Activated naive CD8-positive, alpha-beta T cell treated with anti-CD3 and anti-CD28 coated beads, Interleukin-2, amount 50 U/mL, for 24 hours (primary cell): ENCODE data around the gene AVPR1A.

Experiments
- ATAC-seq: fragments of 150-1000 bp; cut with Tn5 transposase; one replicate; pipeline ENCODE4 v1.10.0; 2021
- DNase-seq: peaks from one replicate; pipeline ENCODE4 v3.0.0; 2021
- H3K27ac Mint-ChIP-seq: one replicate; pipeline ENCODE4 v1.8.0; 2021; ENCODE audit warnings: mild to moderate bottlenecking, mixed read lengths
- H3K27me3 Mint-ChIP-seq: one replicate; pipeline ENCODE4 v1.8.0; 2021; ENCODE audit warnings: mixed read lengths
- H3K36me3 Mint-ChIP-seq: one replicate; pipeline ENCODE4 v1.8.0; 2021; ENCODE audit warnings: low read depth, mixed read lengths
- H3K4me1 Mint-ChIP-seq: one replicate; pipeline ENCODE4 v1.8.0; 2021; ENCODE audit warnings: mixed read lengths
- H3K4me3 Mint-ChIP-seq: one replicate; pipeline ENCODE4 v1.8.0; 2021; ENCODE audit warnings: mild to moderate bottlenecking, moderate library complexity, mixed read lengths
- H3K9me3 Mint-ChIP-seq: one replicate; pipeline ENCODE4 v1.8.0; 2021; ENCODE audit warnings: mixed read lengths

The AVPR1A gene

DNA sequence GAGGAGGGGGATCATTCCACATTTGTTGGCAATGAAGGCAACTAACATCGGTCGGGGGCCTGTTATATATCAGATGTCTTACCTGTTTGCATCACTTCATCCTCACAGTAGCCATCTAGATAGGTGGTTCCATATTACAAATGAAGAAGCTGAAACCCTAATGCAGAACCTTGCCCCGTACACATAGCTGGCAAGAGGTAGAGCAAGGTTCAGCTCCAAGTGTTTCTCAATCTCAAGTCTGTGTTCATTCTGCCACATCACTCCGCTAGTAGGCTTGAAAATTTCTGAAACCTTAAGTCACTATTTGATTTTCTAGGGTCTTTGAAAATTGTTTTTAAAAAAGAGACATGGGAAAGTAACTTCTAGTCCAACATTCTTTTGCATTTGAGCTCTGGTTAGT lies 17.0 kb downstream of the AVPR1A start:
- Mint-ChIP-seq H3K27ac (no peak overlapping the region), H3K4me3 (no peak overlapping the region), H3K4me1 (no peaks in the 10 kb centered on the region), H3K36me3 (no peaks in the 10 kb centered on the region), H3K27me3 (no peaks in the 10 kb centered on the region), H3K9me3 (no peaks in the 10 kb centered on the region)
- ATAC-seq, result no peak
- no peak for DNase-seq

- DNase-seq, result no peak
- ATAC-seq, result no peak
- Mint-ChIP-seq H3K4me3 (no peak overlapping the region), H3K36me3 (no peaks in the 10 kb centered on the region), H3K27ac (no peak overlapping the region), H3K9me3 (no peaks in the 10 kb centered on the region), H3K27me3 (no peaks in the 10 kb centered on the region), H3K4me1 (no peaks in the 10 kb centered on the region)
Observed at GRCh38 chr12:63132201-63132600, 18.8 kb downstream of the AVPR1A start.

DNA sequence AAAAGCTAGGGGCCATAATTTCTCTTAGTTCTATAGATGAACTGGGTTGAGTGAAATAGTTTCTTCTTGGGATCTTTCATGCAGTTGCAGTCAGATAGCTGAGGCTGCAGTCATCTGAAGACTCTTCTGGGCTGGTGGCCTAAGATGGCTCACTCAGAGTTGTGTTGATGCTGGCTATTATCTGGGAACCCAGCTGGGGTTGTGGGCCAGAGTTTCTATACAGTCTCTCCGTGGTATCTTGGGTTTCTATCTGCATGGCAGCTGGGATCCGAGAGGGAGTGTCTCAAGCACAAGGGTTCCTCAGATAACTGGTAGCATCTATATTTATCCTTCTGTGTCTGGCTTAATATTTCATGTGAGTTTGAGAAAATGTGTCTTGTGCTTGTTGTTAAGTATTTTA lies 21.1 kb downstream of the AVPR1A start:
- H3K4me3 Mint-ChIP-seq, result no peak overlapping the region
- H3K4me1 Mint-ChIP-seq, result no peaks in the 10 kb centered on the region
- no peaks in the 10 kb centered on the region for H3K36me3 Mint-ChIP-seq
- no peaks in the 10 kb centered on the region for H3K27me3 Mint-ChIP-seq
- H3K27ac Mint-ChIP-seq, result no peak overlapping the region
- H3K9me3 Mint-ChIP-seq, result no peaks in the 10 kb centered on the region
- DNase-seq (no peak), ATAC-seq (no peak)

GRCh38 chr12:63124778-63125177 lies 26.2 kb downstream of the AVPR1A start:
- no peak overlapping the region for H3K27ac Mint-ChIP-seq
- no peaks in the 10 kb centered on the region for H3K36me3 Mint-ChIP-seq
- H3K9me3 Mint-ChIP-seq, result no peaks in the 10 kb centered on the region
- ATAC-seq, result no peak
- no peaks in the 10 kb centered on the region for H3K4me1 Mint-ChIP-seq
- no peak overlapping the region for H3K4me3 Mint-ChIP-seq
- DNase-seq, result no peak
- no peaks in the 10 kb centered on the region for H3K27me3 Mint-ChIP-seq

DNA sequence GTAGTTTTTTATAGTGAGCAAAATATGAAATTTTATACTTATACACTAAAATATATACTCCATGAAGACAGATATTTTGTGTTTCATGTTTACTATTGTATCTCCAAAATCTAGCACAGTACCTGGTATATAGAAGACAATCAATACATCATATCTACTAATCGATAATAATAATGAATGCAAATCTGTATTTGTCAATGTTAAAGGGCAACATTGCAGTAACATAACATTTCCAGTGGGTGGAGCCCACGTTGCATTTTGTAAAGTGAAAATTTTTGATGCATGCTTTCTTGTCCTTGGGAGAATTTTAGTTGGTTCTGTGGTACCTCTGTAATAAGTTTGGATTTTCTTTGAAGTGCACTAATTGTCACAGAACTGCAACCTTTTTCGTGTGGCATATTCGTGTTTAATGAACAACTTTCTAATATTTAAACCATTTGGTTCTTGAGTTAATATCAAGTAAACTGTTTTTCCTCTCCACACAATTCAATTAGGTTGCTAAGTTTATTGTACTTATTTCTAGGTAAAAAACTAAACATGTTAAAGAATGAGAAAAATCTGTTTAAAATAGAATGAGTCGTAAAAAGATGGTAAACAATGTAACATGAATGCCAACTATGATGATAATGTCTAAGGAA lies 47.4 kb downstream of the AVPR1A start:
- no peak for DNase-seq
- H3K27me3 Mint-ChIP-seq, result no peaks in the 10 kb centered on the region
- no peak overlapping the region for H3K27ac Mint-ChIP-seq
- H3K4me3 Mint-ChIP-seq, result no peak overlapping the region
- no peaks in the 10 kb centered on the region for H3K4me1 Mint-ChIP-seq
- ATAC-seq, result no peak
- H3K9me3 Mint-ChIP-seq, result no peaks in the 10 kb centered on the region
- H3K36me3 Mint-ChIP-seq, result no peaks in the 10 kb centered on the region

GRCh38 chr12:63101920-63102319 lies 49.1 kb downstream of the AVPR1A start:
- Mint-ChIP-seq H3K27me3 (no peaks in the 10 kb centered on the region), H3K4me3 (no peak overlapping the region), H3K27ac (no peak overlapping the region), H3K9me3 (no peaks in the 10 kb centered on the region), H3K36me3 (no peaks in the 10 kb centered on the region), H3K4me1 (no peaks in the 10 kb centered on the region)
- no peak for DNase-seq
- ATAC-seq, result no peak

- Mint-ChIP-seq H3K9me3 (no peaks in the 10 kb centered on the region), H3K4me3 (no peak overlapping the region), H3K27ac (no peak overlapping the region), H3K36me3 (no peaks in the 10 kb centered on the region), H3K27me3 (peaks cover 2% of the 10 kb centered on the region), H3K4me1 (no peaks in the 10 kb centered on the region)
- no peak for DNase-seq
- ATAC-seq, result no peak
Observed at GRCh38 chr12:63098851-63099250, 52.1 kb downstream of the AVPR1A start.

- H3K9me3 Mint-ChIP-seq, result no peaks in the 10 kb centered on the region
- H3K4me3 Mint-ChIP-seq, result no peak overlapping the region
- H3K36me3 Mint-ChIP-seq, result no peaks in the 10 kb centered on the region
- H3K27ac Mint-ChIP-seq, result no peak overlapping the region
- ATAC-seq, result no peak
- no peaks in the 10 kb centered on the region for H3K4me1 Mint-ChIP-seq
- H3K27me3 Mint-ChIP-seq, result peaks cover 2% of the 10 kb centered on the region
- no peak for DNase-seq
Observed at GRCh38 chr12:63095369-63095980, 55.5 kb downstream of the AVPR1A start.

GRCh38 chr12:63093711-63094110 lies 57.3 kb downstream of the AVPR1A start:
- ATAC-seq, result no peak
- no peaks in the 10 kb centered on the region for H3K4me1 Mint-ChIP-seq
- H3K4me3 Mint-ChIP-seq, result no peak overlapping the region
- H3K9me3 Mint-ChIP-seq, result no peaks in the 10 kb centered on the region
- DNase-seq, result no peak
- no peaks in the 10 kb centered on the region for H3K36me3 Mint-ChIP-seq
- H3K27ac Mint-ChIP-seq, result no peak overlapping the region
- H3K27me3 Mint-ChIP-seq, result peaks cover 6% of the 10 kb centered on the region

DNA sequence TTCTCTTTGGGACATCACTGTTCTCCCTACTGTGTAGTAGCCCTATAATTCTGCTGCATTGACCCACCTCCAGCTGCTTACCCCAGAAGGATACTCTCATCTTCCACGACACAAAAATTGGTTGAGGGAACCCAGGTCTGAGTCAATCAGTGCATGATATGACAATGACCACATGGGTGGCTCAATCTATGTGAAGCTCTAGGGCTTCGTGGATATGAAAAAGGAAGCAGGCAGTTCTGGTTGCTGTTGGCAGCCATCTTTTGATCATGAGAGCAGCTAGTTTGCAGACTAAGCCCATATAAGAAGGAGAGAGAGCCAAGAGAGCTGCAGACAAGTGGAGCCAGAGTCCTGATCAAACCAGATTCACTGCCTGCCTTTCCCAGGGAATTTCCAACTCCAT lies 57.9 kb downstream of the AVPR1A start:
- H3K4me3 Mint-ChIP-seq, result no peak overlapping the region
- no peaks in the 10 kb centered on the region for H3K36me3 Mint-ChIP-seq
- no peak overlapping the region for H3K27ac Mint-ChIP-seq
- peaks cover 6% of the 10 kb centered on the region for H3K27me3 Mint-ChIP-seq
- no peaks in the 10 kb centered on the region for H3K9me3 Mint-ChIP-seq
- DNase-seq (no peak), ATAC-seq (no peak)
- H3K4me1 Mint-ChIP-seq, result no peaks in the 10 kb centered on the region
